Measurements from ENCODE around the gene PACS2. TPM values are rescaled to one million over a fixed set of nuclear protein-coding genes. Genes with fewer than 3 reads are reported as not detected.

PACS2 gene
- total RNA-seq, 1 experiment from 2014 or later: 62.0 TPM

DNA sequence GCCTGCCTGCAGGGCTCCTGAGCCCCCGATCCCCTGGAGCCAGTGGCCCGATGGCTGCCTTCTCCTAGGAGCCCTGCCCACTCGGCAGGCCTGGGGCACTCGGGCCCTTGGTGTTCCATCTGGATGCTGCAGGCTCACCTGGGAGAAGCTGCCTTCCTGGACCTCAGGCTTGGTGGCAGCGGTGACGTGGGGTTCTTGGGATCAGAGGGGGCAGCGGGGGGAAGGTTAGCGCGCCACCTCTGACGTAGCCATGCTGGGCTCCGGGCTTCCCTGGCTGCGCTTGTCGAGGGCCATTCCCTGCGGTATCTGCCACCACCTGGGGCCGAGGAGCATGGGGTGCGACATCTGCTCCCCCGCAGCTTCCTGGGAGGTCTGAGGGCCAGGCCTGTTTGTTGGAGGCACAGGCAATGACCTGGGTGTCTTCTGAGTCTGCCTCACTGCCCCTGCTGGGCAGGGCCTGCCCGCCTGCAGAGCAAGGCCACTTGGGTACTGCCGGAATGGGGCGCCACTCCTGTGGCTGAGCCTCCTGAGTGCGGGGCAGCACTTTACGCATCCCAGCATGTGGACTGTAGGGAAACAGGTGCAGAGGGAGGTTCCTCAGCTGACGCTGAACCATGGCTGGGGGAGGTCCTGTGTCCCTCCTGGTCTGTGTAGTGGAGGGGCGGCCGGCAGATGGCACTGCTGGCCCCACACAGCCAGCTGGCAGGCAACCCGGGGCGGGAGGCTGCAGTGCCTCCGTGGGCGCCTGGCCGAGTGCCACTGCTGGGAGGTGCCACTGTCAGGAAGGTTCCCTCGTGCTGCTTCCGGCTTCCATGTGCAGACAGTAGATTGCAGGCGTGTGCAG, 125.4 kb downstream of the PACS2 start:
- ChIA-PET CTCF (no interaction called here), POLR2A (ENCODE audit: unreplicated experiment) (no interaction called here)
- intact Hi-C loops (cut with micrococcal nuclease): no loop called here
- no peak for ATAC-seq
- no TSS peak for BruUV-seq (replicated peaks)
- no peak for DNase-seq
- Histone ChIP-seq H3K4me3 (ENCODE audit: low read length) (no peak overlapping the region), H3K79me2 (ENCODE audit: low read length) (peaks cover 41% of the 10 kb centered on the region), H3K4me1 (ENCODE audit: insufficient read depth, low read length) (no peaks in the 10 kb centered on the region), H3K4me2 (ENCODE audit: low read length) (no peak overlapping the region), H2AFZ (ENCODE audit: low read length) (no peak overlapping the region), H3K36me3 (ENCODE audit: low read depth, low read length) (peaks cover 5% of the 10 kb centered on the region; the same call in 1 of the 2 replicates), H3K27me3 (ENCODE audit: low read length) (no peaks in the 10 kb centered on the region), H3K9me2 (replicated peaks; ENCODE audit: low read length) (no peaks in the 10 kb centered on the region), H3K27ac (ENCODE audit: low read length) (no peak overlapping the region), H3F3A (ENCODE audit: low read length, unreplicated experiment) (no peaks in the 10 kb centered on the region), H3K9ac (ENCODE audit: low read length) (no peak overlapping the region), H3K9me3 (ENCODE audit: low read length) (no peaks in the 10 kb centered on the region), H4K20me1 (ENCODE audit: low read length) (peaks cover 19% of the 10 kb centered on the region)
- TF ChIP-seq EZH2phosphoT487 (IDR thresholded peaks at IDR 0.05; ENCODE audit: borderline replicate concordance, low read length) (no peak), EZH2 (IDR thresholded peaks at IDR 0.05; ENCODE audit: low read length, unreplicated experiment) (no peak)
- TF ChIP-seq, protein P1, sequence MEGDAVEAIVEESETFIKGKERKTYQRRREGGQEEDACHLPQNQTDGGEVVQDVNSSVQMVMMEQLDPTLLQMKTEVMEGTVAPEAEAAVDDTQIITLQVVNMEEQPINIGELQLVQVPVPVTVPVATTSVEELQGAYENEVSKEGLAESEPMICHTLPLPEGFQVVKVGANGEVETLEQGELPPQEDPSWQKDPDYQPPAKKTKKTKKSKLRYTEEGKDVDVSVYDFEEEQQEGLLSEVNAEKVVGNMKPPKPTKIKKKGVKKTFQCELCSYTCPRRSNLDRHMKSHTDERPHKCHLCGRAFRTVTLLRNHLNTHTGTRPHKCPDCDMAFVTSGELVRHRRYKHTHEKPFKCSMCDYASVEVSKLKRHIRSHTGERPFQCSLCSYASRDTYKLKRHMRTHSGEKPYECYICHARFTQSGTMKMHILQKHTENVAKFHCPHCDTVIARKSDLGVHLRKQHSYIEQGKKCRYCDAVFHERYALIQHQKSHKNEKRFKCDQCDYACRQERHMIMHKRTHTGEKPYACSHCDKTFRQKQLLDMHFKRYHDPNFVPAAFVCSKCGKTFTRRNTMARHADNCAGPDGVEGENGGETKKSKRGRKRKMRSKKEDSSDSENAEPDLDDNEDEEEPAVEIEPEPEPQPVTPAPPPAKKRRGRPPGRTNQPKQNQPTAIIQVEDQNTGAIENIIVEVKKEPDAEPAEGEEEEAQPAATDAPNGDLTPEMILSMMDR (conservative IDR thresholded peaks at IDR 0.05; ENCODE audit: low read depth, low read length): no peak

DNA sequence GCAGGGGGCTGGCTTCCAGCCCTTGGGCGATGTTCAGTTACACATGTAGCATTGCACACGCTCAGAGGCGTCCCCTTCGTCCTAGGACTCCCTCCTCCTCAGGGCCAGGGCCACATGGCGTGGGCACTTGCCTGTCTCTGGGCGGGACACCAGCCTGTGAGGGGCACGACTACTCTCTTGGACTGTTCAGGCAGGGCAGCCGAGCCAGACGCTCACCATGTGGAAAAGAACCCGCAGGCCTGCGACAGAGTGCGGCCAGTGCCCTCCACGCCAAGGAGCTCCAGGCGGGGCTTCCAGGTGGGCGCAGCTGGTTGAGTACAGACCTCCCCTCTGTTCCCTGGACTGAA, 126.0 kb downstream of the PACS2 start:
- ChIA-PET POLR2A (ENCODE audit: unreplicated experiment) (no interaction called here), CTCF (no interaction called here)
- Histone ChIP-seq H3K4me3 (ENCODE audit: low read length) (no peak overlapping the region), H3K79me2 (ENCODE audit: low read length) (peaks cover 35% of the 10 kb centered on the region), H3F3A (ENCODE audit: low read length, unreplicated experiment) (no peaks in the 10 kb centered on the region), H3K27ac (ENCODE audit: low read length) (no peak overlapping the region), H3K36me3 (ENCODE audit: low read depth, low read length) (peaks cover 5% of the 10 kb centered on the region; the same call in 1 of the 2 replicates), H3K9me2 (replicated peaks; ENCODE audit: low read length) (no peaks in the 10 kb centered on the region), H3K27me3 (ENCODE audit: low read length) (no peaks in the 10 kb centered on the region), H4K20me1 (ENCODE audit: low read length) (peaks cover 16% of the 10 kb centered on the region; the same call in 1 of the 2 replicates), H3K4me2 (ENCODE audit: low read length) (no peak overlapping the region), H2AFZ (ENCODE audit: low read length) (no peak overlapping the region), H3K9ac (ENCODE audit: low read length) (no peak overlapping the region), H3K9me3 (ENCODE audit: low read length) (no peaks in the 10 kb centered on the region), H3K4me1 (ENCODE audit: insufficient read depth, low read length) (no peaks in the 10 kb centered on the region)
- ATAC-seq: no peak
- BruUV-seq (replicated peaks): no TSS peak
- no peak for TF ChIP-seq EZH2 (IDR thresholded peaks at IDR 0.05; ENCODE audit: low read length, unreplicated experiment)
- no peak for TF ChIP-seq EZH2phosphoT487 (IDR thresholded peaks at IDR 0.05; ENCODE audit: borderline replicate concordance, low read length)
- TF ChIP-seq, protein P1 (conservative IDR thresholded peaks at IDR 0.05; ENCODE audit: low read depth, low read length): no peak
- intact Hi-C loops (cut with micrococcal nuclease): no loop called here
- DNase-seq: no peak

DNA sequence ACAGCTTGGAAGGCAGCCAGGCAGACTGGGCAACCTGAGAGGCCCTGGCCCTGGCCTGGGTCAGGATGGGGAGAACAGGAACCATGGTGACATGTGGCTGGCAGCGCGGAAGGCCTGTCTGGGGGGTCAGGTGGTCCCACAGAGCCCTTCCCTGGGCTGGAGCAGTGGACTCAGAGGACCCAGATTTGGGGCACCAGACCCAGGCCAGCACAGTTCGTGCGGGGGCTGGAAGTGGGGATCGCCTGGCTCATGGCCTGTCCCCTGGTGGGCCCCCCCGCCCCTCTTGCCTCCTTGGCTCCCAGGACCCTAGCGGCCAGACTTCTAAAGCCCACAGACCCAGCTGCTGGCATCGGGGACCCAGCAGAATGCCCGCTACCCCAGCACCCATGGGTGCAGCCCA, 126.4 kb downstream of the PACS2 start:
- no peaks in the 10 kb centered on the region for H3K4me1 ChIP-seq (ENCODE audit: insufficient read depth, low read length)
- no peak overlapping the region for H3K4me3 ChIP-seq (ENCODE audit: low read length)
- TF ChIP-seq, protein P1 (conservative IDR thresholded peaks at IDR 0.05; ENCODE audit: low read depth, low read length): no peak
- TF ChIP-seq EZH2 (IDR thresholded peaks at IDR 0.05; ENCODE audit: low read length, unreplicated experiment) (no peak), EZH2phosphoT487 (IDR thresholded peaks at IDR 0.05; ENCODE audit: borderline replicate concordance, low read length) (no peak)
- no peak for ATAC-seq
- H3K27me3 ChIP-seq (ENCODE audit: low read length): no peaks in the 10 kb centered on the region
- peaks cover 16% of the 10 kb centered on the region; the same call in 1 of the 2 replicates for H4K20me1 ChIP-seq (ENCODE audit: low read length)
- H3K4me2 ChIP-seq (ENCODE audit: low read length): no peak overlapping the region
- H3K9me3 ChIP-seq (ENCODE audit: low read length): no peaks in the 10 kb centered on the region
- intact Hi-C loops (cut with micrococcal nuclease): no loop called here
- no peaks in the 10 kb centered on the region for H3K9me2 ChIP-seq (replicated peaks; ENCODE audit: low read length)
- no peak overlapping the region for H3K9ac ChIP-seq (ENCODE audit: low read length)
- no peak overlapping the region for H2AFZ ChIP-seq (ENCODE audit: low read length)
- DNase-seq: no peak
- BruUV-seq (replicated peaks): no TSS peak
- no peaks in the 10 kb centered on the region for H3F3A ChIP-seq (ENCODE audit: low read length, unreplicated experiment)
- H3K79me2 ChIP-seq (ENCODE audit: low read length): peaks cover 31% of the 10 kb centered on the region
- POLR2A ChIA-PET (ENCODE audit: unreplicated experiment): no interaction called here
- H3K36me3 ChIP-seq (ENCODE audit: low read depth, low read length): peaks cover 5% of the 10 kb centered on the region; the same call in 1 of the 2 replicates
- CTCF ChIA-PET: no interaction called here
- no peak overlapping the region for H3K27ac ChIP-seq (ENCODE audit: low read length)
